HG03025 (cell line): ENCODE results near the gene AKAP1.

Experiments used
- ATAC-seq: cut with Tn5 transposase; IDR thresholded peaks from one replicate; pipeline ENCODE4 v1.9.1; 2021; ENCODE audit warnings: mild to moderate bottlenecking, moderate library complexity; ENCODE audit not compliant: unreplicated experiment, low FRiP score

AKAP1 gene

GRCh38 chr17:57084802-57085447 lies at the start of gene AKAP1:
Gene AKAP1, plus strand, starts transcription at chr17:57085246. Its CDS starts 20,219 bp downstream, at chr17:57105465.
- peak; percentile 90 for ATAC-seq

- no peak for ATAC-seq
These were observed 49.0 kb upstream of the AKAP1 start for GRCh38 chr17:57035971-57036481.

GRCh38 chr17:57037411-57037810 lies 47.6 kb upstream of the AKAP1 start:
- no peak for ATAC-seq

- ATAC-seq: no peak
These were observed 46.6 kb upstream of the AKAP1 start for GRCh38 chr17:57038486-57038885.

GRCh38 chr17:57040571-57040970 lies 44.5 kb upstream of the AKAP1 start:
- ATAC-seq: no peak

GRCh38 chr17:57043276-57043675 lies 41.8 kb upstream of the AKAP1 start:
- ATAC-seq: no peak

- no peak for ATAC-seq
These were observed 39.8 kb upstream of the AKAP1 start for GRCh38 chr17:57044976-57045867.

GRCh38 chr17:57045868-57046704 lies 39.0 kb upstream of the AKAP1 start:
- ATAC-seq: no peak

- no peak for ATAC-seq
These were observed 38.3 kb upstream of the AKAP1 start for GRCh38 chr17:57046749-57047148.

GRCh38 chr17:57048096-57048495 lies 37.0 kb upstream of the AKAP1 start:
- ATAC-seq: no peak

GRCh38 chr17:57050306-57050705 lies 34.7 kb upstream of the AKAP1 start:
- no peak for ATAC-seq

- ATAC-seq: no peak
These were observed 33.1 kb upstream of the AKAP1 start for GRCh38 chr17:57051886-57052361.

GRCh38 chr17:57062865-57063264 lies 22.2 kb upstream of the AKAP1 start:
- ATAC-seq: no peak

- no peak for ATAC-seq
These were observed 17.9 kb upstream of the AKAP1 start for GRCh38 chr17:57067162-57067561.

- no peak for ATAC-seq
These were observed 17.3 kb upstream of the AKAP1 start for GRCh38 chr17:57067781-57068180.

- no peak for ATAC-seq
These were observed 16.8 kb upstream of the AKAP1 start for GRCh38 chr17:57068222-57068658.

GRCh38 chr17:57068707-57069106 lies 16.3 kb upstream of the AKAP1 start:
- ATAC-seq: no peak

- ATAC-seq: no peak
These were observed 12.8 kb upstream of the AKAP1 start for GRCh38 chr17:57071991-57072944.

GRCh38 chr17:57073626-57074025 lies 11.4 kb upstream of the AKAP1 start:
- ATAC-seq: no peak
